GM19324 (cell line): ENCODE data around the gene ALDH1L1.

Source experiments
- ATAC-seq: cut with Tn5 transposase; IDR thresholded peaks from one replicate; pipeline ENCODE4 v1.9.1; 2021; ENCODE audit warnings: mild to moderate bottlenecking, moderate library complexity; ENCODE audit not compliant: unreplicated experiment, low FRiP score

ALDH1L1 gene

GRCh38 chr3:126180477-126181397 lies at the start of gene ALDH1L1:
TSS of gene ALDH1L1 (minus strand) at chr3:126180586. CDS start at chr3:126160979, 19,607 bp downstream.
- ATAC-seq: no peak

GRCh38 chr3:126226374-126226773 lies 46.0 kb upstream of the ALDH1L1 start:
- ATAC-seq: no peak

GRCh38 chr3:126216416-126216815 lies 36.0 kb upstream of the ALDH1L1 start:
- no peak for ATAC-seq

GRCh38 chr3:126213379-126214028 lies 33.1 kb upstream of the ALDH1L1 start:
- ATAC-seq: no peak

GRCh38 chr3:126212620-126213378 lies 32.4 kb upstream of the ALDH1L1 start:
- no peak for ATAC-seq

- ATAC-seq: no peak
Measured at GRCh38 chr3:126212250-126212619, 31.8 kb upstream of the ALDH1L1 start.

GRCh38 chr3:126211569-126211968 lies 31.2 kb upstream of the ALDH1L1 start:
- no peak for ATAC-seq

- ATAC-seq: no peak
Measured at GRCh38 chr3:126210606-126211005, 30.2 kb upstream of the ALDH1L1 start.

- ATAC-seq: no peak
Measured at GRCh38 chr3:126209741-126210140, 29.4 kb upstream of the ALDH1L1 start.

GRCh38 chr3:126208606-126209256 lies 28.3 kb upstream of the ALDH1L1 start:
- ATAC-seq: no peak

- no peak for ATAC-seq
Measured at GRCh38 chr3:126208182-126208581, 27.8 kb upstream of the ALDH1L1 start.

- ATAC-seq: no peak
Measured at GRCh38 chr3:126207166-126207565, 26.8 kb upstream of the ALDH1L1 start.

- no peak for ATAC-seq
Measured at GRCh38 chr3:126205717-126206655, 25.6 kb upstream of the ALDH1L1 start.

- ATAC-seq: no peak
Measured at GRCh38 chr3:126202680-126203079, 22.3 kb upstream of the ALDH1L1 start.

- no peak for ATAC-seq
Measured at GRCh38 chr3:126202276-126202675, 21.9 kb upstream of the ALDH1L1 start.

GRCh38 chr3:126201168-126201567 lies 20.8 kb upstream of the ALDH1L1 start:
- no peak for ATAC-seq

- ATAC-seq: no peak
Measured at GRCh38 chr3:126200534-126200933, 20.1 kb upstream of the ALDH1L1 start.

GRCh38 chr3:126199256-126199655 lies 18.9 kb upstream of the ALDH1L1 start:
- no peak for ATAC-seq

- ATAC-seq: no peak
Measured at GRCh38 chr3:126197854-126198584, 17.6 kb upstream of the ALDH1L1 start.
